Femur (tissue), 1 donor: ENCODE measurements around the gene SKI.
"Not testable (repeated sequence)": the region's sequence is repeated elsewhere in the genome, so short reads cannot be mapped to it uniquely, and the experiment has no call there.

Experiments
- DNase-seq: peaks from one replicate; pipeline ENCODE4 v3.0.0-alpha.2; 2017

The SKI gene

GRCh38 chr1:2231532-2232254 lies 3.6 kb downstream of the SKI start:
- DNase-seq: peak; percentile 82

GRCh38 chr1:2232255-2232915 lies 4.3 kb downstream of the SKI start:
- peak; percentile 28 for DNase-seq

- peak; percentile 54 for DNase-seq
These were observed 4.9 kb downstream of the SKI start for GRCh38 chr1:2232916-2233438.

- DNase-seq: peak; percentile 24
These were observed 5.3 kb downstream of the SKI start for GRCh38 chr1:2233468-2233867.

- DNase-seq: peak; percentile 82
These were observed 6.1 kb downstream of the SKI start for GRCh38 chr1:2233997-2234761.

GRCh38 chr1:2234762-2235113 lies 6.6 kb downstream of the SKI start:
- DNase-seq: no peak

GRCh38 chr1:2235300-2235998 lies 7.3 kb downstream of the SKI start:
- DNase-seq: peak; percentile 20

GRCh38 chr1:2236695-2237677 lies 8.9 kb downstream of the SKI start:
- peak; percentile 22 for DNase-seq

- DNase-seq: peak; percentile 23
These were observed 9.7 kb downstream of the SKI start for GRCh38 chr1:2237773-2238172.

- peak; percentile 29 for DNase-seq
These were observed 10.4 kb downstream of the SKI start for GRCh38 chr1:2238361-2239012.

- no peak for DNase-seq
These were observed 10.9 kb downstream of the SKI start for GRCh38 chr1:2239013-2239370.

- DNase-seq: peak; percentile 23
These were observed 11.4 kb downstream of the SKI start for GRCh38 chr1:2239384-2239985.

- DNase-seq: peak; percentile 65
These were observed 12.4 kb downstream of the SKI start for GRCh38 chr1:2240270-2241156.

GRCh38 chr1:2241820-2242219 lies 13.7 kb downstream of the SKI start:
- peak; percentile 26 for DNase-seq

GRCh38 chr1:2242814-2243725 lies 15.0 kb downstream of the SKI start:
- DNase-seq: peak; percentile 18

GRCh38 chr1:2247045-2247394 lies 18.9 kb downstream of the SKI start:
- not testable (repeated sequence) for DNase-seq

- peak; percentile 29 for DNase-seq
These were observed 19.6 kb downstream of the SKI start for GRCh38 chr1:2247760-2248126.

GRCh38 chr1:2248127-2248826 lies 20.2 kb downstream of the SKI start:
- peak; percentile 32 for DNase-seq
